Astrocyte (in vitro differentiated cells and primary cell): ENCODE data around the gene MPZL1.

Experiments used
- CTCF ChIP-seq: IDR thresholded peaks from 2 replicates; pipeline ENCODE4 v1.5.1; 2011; ENCODE audit warnings: low read depth, mild to moderate bottlenecking, inconsistent platforms, low read length, moderate library complexity; ENCODE audit not compliant: insufficient read depth
- EZH2 ChIP-seq: IDR thresholded peaks from 2 replicates; pipeline ENCODE4 v1.6.1; 2012; ENCODE audit warnings: mild to moderate bottlenecking, low read length, inconsistent platforms; ENCODE audit not compliant: insufficient read depth

DNA sequence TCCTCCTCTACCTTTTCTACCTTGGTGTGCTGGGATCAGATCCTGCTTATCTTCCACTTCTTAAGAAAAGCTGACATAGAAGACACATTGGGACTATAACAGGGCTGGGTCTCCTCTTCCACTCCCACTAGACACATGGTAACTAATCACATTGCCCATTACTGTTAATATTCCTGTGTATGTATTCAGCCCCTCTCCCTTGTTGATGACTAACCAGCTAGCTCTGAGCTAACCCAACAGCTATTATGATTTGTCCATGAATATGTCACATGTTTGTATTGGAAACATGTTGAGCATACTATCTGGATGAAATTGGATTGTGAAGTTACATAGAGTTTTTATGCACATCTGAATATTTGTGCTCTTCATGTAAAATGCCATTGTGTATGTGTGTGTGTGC lies 52.9 kb downstream of the MPZL1 start:
- TF ChIP-seq CTCF (no peak), EZH2 (no peak)
